ENCODE results near the gene PSMD14.
"Not testable (repeated sequence)": the region's sequence is repeated elsewhere in the genome, so short reads cannot be mapped to it uniquely, and the experiment has no call there.

The PSMD14 gene

GRCh38 chr2:161358838-161359237, 50.6 kb downstream of the PSMD14 start:
- TF ChIP-seq CTCF (IDR thresholded peaks at IDR 0.05): no peak
- no peak overlapping the region for H3K4me3 ChIP-seq
- peaks cover 0 to 22% (median 0%) of the 10 kb centered on the region in 4 donors for H3K4me1 ChIP-seq
- no peak overlapping the region for H3K27ac ChIP-seq
- peaks cover 0 to 16% (median 0%) of the 10 kb centered on the region in 3 donors for H3K36me3 ChIP-seq
- peaks cover 0 to 19% (median 0%) of the 10 kb centered on the region in 3 donors for H3K9me3 ChIP-seq
- intact Hi-C loops (cut with DNase I; ENCODE audit: low total_unique reads): no loop called here
- DNase-seq: no peak
- H3K27me3 ChIP-seq: no peaks in the 10 kb centered on the region

- H3K4me3 ChIP-seq; H3K27me3 ChIP-seq; intact Hi-C loops (cut with DNase I; ENCODE audit: low total_unique reads); H3K27ac ChIP-seq; DNase-seq: not testable (repeated sequence)
- H3K36me3 ChIP-seq: peaks cover 0 to 16% (median 0%) of the 10 kb centered on the region in 3 donors
- H3K4me1 ChIP-seq: peaks cover 0 to 21% (median 0%) of the 10 kb centered on the region in 4 donors
- peaks cover 0 to 19% (median 0%) of the 10 kb centered on the region in 3 donors for H3K9me3 ChIP-seq
Observed at GRCh38 chr2:161360095-161360654, 52.0 kb downstream of the PSMD14 start.

GRCh38 chr2:161362568-161363166, 54.4 kb downstream of the PSMD14 start:
- Histone ChIP-seq H3K4me3 (no peak overlapping the region), H3K9me3 (peaks cover 0 to 19% (median 0%) of the 10 kb centered on the region in 3 donors), H3K36me3 (peaks cover 0 to 16% (median 3%) of the 10 kb centered on the region in 3 donors), H3K27me3 (no peaks in the 10 kb centered on the region), H3K4me1 (peaks cover 0 to 15% (median 0%) of the 10 kb centered on the region in 4 donors), H3K27ac (no peak overlapping the region)
- intact Hi-C loops (cut with DNase I; ENCODE audit: low total_unique reads): no loop called here
- TF ChIP-seq CTCF (IDR thresholded peaks at IDR 0.05): no peak
- no peak for DNase-seq

- Histone ChIP-seq H3K27ac (no peak overlapping the region), H3K4me3 (no peak overlapping the region), H3K36me3 (peaks cover 13 to 16% (median 14%) of the 10 kb centered on the region in 3 donors), H3K9me3 (peaks cover 0 to 4% (median 0%) of the 10 kb centered on the region in 3 donors), H3K4me1 (no peaks in the 10 kb centered on the region), H3K27me3 (no peaks in the 10 kb centered on the region)
- intact Hi-C loops (cut with DNase I; ENCODE audit: low total_unique reads): no loop called here
- no peak for DNase-seq
- TF ChIP-seq CTCF (IDR thresholded peaks at IDR 0.05): no peak
Observed at GRCh38 chr2:161367675-161368074, 59.5 kb downstream of the PSMD14 start.

- no peak for TF ChIP-seq CTCF (IDR thresholded peaks at IDR 0.05)
- H3K4me3 ChIP-seq: no peak overlapping the region
- H3K4me1 ChIP-seq: no peaks in the 10 kb centered on the region
- no peak for DNase-seq
- no peak overlapping the region for H3K27ac ChIP-seq
- no peaks in the 10 kb centered on the region for H3K9me3 ChIP-seq
- no peaks in the 10 kb centered on the region for H3K27me3 ChIP-seq
- intact Hi-C loops (cut with DNase I; ENCODE audit: low total_unique reads): no loop called here
- H3K36me3 ChIP-seq: peaks cover 10 to 16% (median 14%) of the 10 kb centered on the region in 3 donors
Observed at GRCh38 chr2:161369311-161369710, 61.1 kb downstream of the PSMD14 start.

- no peak for TF ChIP-seq CTCF (IDR thresholded peaks at IDR 0.05)
- Histone ChIP-seq H3K4me3 (no peak overlapping the region), H3K27ac (no peak overlapping the region), H3K36me3 (peaks cover 10 to 16% (median 14%) of the 10 kb centered on the region in 3 donors), H3K27me3 (no peaks in the 10 kb centered on the region), H3K4me1 (no peaks in the 10 kb centered on the region), H3K9me3 (no peaks in the 10 kb centered on the region)
- DNase-seq: no peak
- intact Hi-C loops (cut with DNase I; ENCODE audit: low total_unique reads): no loop called here
Observed at GRCh38 chr2:161370981-161371380, 62.8 kb downstream of the PSMD14 start.

Data from tibial artery (tissue), 4 donors.